Stimulated activated CD4-positive, alpha-beta T cell treated with anti-CD3 and anti-CD28 coated beads, Interleukin-4, amount 100 ng/mL, for 1 hour (primary cell): ENCODE data around the gene WDR90.

ENCODE experiments used
- DNase-seq: peaks from one replicate; pipeline ENCODE4 v3.0.0-alpha.2; 2020

WDR90 gene

GRCh38 chr16:640614-641013, 8.6 kb upstream of the WDR90 start:
- DNase-seq: no peak

GRCh38 chr16:641326-642188, 7.6 kb upstream of the WDR90 start, which contains the start of gene MCRIP2:
TSS of gene MCRIP2 (plus strand) at chr16:641828. CDS start at chr16:641992, 164 bp downstream.
- peak; percentile 75 for DNase-seq

GRCh38 chr16:642189-643049, 6.7 kb upstream of the WDR90 start:
- peak; percentile 42 for DNase-seq

GRCh38 chr16:643050-643368, 6.2 kb upstream of the WDR90 start:
- DNase-seq: no peak

GRCh38 chr16:644556-644955, 4.6 kb upstream of the WDR90 start:
- no peak for DNase-seq

- DNase-seq: no peak
These were observed 3.1 kb upstream of the WDR90 start for GRCh38 chr16:645852-646678.

GRCh38 chr16:646679-647172, 2.4 kb upstream of the WDR90 start:
- DNase-seq: no peak

- DNase-seq: no peak
These were observed 1.8 kb upstream of the WDR90 start for GRCh38 chr16:647173-647902.

- peak; percentile 53 for DNase-seq
These were observed 939 bp upstream of the WDR90 start for GRCh38 chr16:648071-648780.

GRCh38 chr16:649631-650030, 466 bp downstream of the WDR90 start:
- DNase-seq: no peak

GRCh38 chr16:651844-652243, 2.7 kb downstream of the WDR90 start:
- DNase-seq: no peak

- no peak for DNase-seq
These were observed 3.5 kb downstream of the WDR90 start for GRCh38 chr16:652454-653305.

- no peak for DNase-seq
These were observed 4.9 kb downstream of the WDR90 start for GRCh38 chr16:654034-654433.

GRCh38 chr16:657487-657886, 8.3 kb downstream of the WDR90 start:
- no peak for DNase-seq

- DNase-seq: no peak
These were observed 9.8 kb downstream of the WDR90 start for GRCh38 chr16:658679-659571.

- no peak for DNase-seq
These were observed 10.5 kb downstream of the WDR90 start for GRCh38 chr16:659618-660017.

GRCh38 chr16:660132-660458, 10.9 kb downstream of the WDR90 start:
- DNase-seq: no peak

- DNase-seq: peak; percentile 72
These were observed 11.5 kb downstream of the WDR90 start for GRCh38 chr16:660459-661183.
